Activated CD8-positive, alpha-beta memory T cell treated with anti-CD3 and anti-CD28 coated beads, Interleukin-2, amount 50 U/mL, for 24 hours (primary cell): ENCODE measurements around the gene RALGPS1.

Source experiments
- DNase-seq: peaks from one replicate; pipeline ENCODE4 v3.0.0-alpha.2; 2020; ENCODE audit errors: extremely low read depth

The RALGPS1 gene

DNA sequence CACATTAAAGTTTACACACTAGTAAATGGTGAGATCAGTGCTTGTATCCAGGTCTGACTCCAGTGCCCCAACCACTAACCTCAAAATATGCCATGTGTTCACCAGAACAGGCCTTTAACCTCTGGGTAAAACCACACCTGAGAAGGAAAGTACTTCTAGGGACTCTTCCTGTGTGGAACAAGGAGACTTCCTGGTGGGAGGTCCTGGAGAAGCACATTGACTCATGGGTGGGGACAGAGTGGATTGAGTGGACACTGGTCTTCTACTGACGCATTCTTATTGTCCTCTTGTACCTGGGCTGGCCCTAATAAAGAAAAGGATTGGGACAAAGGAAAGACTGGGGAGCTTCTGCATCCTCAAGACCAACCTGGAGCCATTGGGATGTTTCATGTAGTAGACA lies 164.4 kb downstream of the RALGPS1 start:
- no peak for DNase-seq

DNA sequence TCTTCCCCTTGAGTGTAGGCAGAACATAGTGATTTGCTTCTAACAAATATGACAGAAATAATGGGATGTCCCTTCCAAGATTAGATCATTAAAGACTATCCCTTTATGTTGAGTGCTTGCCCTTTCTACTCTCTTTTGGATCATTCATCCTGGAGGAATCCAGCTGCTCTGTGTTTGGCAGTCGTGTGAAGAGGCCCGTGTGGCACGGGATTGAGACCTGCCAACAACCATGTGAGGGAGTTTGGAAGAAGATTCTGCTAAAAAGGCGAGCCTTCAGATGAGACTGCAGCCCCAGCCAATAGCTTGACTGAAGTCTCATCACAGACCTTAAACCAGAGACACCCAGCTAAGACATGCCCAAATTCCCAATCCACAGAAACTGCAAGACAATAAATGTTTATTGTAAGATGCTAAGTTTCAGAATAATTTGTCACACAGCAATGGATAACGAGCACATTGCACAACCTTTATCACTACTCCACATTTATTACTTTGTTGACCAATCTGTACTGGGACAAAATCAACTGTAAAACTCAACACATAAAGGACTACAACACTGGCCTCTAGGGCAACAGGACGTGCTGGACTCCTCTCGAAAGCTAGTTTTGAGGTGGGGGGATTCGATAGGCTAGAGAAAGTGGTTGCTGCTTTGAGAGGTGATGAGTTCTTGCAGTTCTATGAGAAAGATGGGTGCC lies 165.0 kb downstream of the RALGPS1 start:
- no peak for DNase-seq

DNA sequence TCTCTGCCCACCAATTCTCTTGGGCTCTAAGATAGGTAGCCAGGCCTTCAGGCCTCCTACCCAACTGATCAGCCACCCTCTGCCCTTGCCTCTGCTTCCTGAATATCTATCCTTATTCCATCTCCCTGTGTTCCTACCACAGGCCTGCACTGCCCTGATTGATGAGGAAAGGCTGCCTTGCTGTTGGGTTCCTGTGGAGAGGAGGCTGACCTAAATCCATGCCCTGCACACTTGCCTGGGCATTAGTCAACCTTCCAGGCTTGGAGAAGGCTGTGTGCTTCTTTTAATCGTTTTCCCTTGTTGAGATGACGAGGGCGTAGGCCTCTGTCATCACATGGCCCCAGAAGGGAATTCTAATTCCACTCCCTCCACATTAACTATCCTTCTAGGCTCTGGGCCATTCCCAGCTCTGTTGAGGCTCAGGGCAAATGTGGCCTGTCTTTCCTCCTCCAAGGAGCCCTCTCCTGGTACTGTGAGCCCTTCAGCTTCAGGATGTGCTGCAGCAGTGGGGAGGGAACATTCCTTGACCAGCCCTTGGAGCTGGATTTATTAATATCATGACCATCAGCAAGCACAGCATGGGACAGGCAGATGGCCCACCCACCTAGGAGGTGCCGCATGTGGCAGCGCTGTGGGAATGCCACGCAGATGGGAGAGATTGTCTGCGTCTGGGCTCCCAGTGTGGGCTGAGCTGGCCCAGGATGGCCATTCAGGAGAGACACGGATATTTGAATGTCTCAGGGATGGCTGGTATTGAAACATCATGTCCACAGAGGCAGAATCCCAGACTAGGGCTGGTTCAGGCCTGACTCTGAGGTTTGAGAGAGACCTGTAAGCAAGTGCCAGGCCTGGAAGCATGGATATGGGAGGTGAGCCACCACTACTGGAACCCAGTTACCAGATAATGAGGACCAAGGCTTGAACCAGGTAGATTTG lies 166.9 kb downstream of the RALGPS1 start:
- DNase-seq: no peak

DNA sequence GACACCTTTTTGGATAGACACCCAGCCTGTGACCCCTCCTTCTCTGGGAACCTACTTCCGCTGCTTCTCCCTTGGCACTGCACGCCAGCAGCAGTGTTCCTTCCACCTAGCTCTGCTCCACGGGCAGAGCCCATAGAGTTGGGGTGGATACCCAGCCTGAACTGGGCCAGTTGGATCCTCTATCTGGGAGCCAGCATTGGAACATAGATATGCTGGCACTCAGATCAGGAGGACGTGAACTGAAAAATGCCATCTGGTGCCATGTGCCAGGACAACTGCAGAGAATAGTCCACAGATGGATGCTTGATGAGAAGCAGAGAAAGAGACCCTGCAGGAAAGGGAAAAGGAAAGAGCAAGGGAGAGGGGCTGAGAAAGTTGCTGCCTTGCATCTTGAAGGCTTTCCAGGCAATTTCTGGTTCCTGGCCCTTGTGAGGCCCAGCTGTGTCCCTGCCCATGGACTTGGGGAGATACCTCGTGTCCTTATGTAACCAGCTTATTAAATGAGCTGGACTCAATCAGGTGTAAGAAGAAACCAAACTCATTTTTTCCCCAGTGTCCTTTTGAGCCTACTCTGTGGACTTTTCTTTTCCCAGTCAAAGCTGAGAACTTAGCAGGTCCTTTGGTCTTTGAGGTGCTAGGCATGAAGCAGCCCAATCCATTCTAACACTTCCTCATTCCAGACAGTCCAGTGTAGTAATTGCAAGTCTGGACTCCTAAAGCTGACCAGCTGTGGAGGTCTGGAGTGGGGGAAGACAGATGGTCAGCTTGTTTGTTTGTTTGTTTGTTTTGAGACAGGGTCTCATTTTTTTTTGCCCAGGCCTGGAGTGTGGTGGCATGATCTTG lies 168.8 kb downstream of the RALGPS1 start:
- no peak for DNase-seq

DNA sequence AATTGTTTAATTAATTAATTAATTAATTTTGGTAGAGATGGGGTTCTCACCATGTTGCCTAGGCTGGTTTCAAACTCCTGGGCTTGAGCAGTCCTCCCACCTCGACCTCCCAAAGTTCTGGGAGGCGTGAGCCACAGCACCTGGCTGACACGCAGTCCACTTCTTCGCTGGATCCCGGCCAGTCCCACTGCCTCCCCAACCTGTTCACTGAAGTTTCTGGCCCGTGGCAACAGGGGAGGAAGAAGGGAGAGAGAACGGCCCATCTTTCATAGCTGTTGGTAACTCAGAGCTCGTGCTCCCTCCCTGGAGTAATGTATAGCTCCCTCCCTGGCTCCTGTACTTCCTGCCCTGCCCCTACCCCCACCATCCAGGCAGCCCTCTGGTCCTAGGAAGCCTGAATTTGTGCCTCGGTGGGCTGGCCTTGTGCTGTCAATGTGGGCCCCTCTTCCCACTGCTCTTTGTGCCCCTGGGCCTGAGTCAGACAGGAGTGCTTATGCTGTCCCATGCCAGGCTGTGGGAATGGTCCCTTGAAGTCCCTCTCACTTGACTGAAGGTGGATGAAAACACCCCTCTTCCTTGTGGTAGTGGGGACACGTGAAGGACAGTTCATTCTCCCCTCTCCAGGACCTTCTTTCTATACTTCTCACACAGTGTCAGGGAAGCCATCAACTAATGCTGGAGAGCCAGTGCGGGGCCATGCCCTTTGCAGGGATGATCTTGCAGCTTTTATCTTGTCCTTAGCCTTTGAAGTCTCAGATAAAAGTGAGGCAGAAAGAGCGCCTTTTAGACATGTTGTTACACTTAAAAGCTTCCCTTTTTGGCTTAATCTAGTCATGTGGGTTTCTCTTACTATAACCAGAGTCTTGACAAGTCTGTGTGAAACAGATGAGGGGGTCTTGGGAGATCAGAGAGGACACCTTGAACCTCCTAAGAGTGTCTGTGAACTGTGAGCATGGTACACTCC lies 169.8 kb downstream of the RALGPS1 start:
- DNase-seq: no peak

DNA sequence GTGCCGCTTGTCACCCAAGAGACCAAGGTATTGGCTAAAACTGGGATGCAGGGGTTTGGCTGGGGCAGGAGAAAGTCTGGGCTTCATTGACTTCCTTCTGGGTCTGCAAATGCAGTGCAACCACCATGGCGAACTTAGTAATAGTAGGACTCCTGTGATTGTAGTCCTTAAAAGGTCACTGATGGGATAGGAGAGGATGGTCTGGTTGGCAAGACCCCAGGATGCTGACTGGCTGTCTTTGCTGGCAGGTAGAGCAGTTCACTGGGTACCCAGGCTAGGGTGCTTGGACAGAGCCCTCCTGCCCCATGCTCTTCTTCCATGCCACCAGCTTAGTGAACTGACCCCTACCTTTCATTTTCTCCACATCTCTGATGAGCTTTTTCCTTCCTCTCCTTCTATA lies 170.6 kb downstream of the RALGPS1 start:
- no peak for DNase-seq

DNA sequence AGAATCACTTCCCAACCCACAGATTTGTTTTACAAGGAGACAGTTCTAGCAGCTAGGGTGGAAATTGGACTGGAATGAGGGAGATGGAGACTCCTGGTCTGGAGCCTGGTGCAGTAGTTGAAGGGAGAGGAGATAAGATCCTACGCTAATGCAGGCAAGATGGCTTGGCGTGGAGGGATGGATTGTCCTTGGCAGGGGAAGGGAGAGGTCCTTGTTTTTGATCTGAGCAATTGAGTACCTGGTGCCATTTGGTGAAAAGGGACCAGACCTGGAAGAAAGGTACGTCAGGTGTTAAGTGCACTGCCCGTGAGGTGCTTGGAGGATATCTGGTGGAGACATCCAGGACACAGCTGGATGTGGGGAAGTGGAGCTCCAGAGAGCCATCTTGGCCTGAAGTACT lies 172.2 kb downstream of the RALGPS1 start:
- no peak for DNase-seq

DNA sequence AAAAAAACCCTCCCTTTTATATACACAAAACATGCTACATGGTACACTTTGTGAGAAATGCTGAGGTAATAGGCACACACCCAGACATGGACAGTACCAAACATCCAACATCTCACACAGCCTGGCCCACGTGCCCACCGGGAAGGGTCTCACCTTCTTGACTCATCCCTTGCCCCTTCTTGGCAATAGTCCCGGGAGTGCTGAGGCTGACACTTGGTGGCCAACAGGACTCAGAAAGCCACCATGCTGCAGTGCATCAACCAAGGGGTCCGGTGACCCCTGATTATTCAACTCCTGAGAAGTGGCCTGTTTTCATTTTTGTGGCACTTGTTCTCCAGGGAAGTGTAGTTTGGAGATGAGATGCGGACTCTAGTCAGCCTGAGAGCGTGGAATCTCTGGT lies 172.8 kb downstream of the RALGPS1 start:
- no peak for DNase-seq

DNA sequence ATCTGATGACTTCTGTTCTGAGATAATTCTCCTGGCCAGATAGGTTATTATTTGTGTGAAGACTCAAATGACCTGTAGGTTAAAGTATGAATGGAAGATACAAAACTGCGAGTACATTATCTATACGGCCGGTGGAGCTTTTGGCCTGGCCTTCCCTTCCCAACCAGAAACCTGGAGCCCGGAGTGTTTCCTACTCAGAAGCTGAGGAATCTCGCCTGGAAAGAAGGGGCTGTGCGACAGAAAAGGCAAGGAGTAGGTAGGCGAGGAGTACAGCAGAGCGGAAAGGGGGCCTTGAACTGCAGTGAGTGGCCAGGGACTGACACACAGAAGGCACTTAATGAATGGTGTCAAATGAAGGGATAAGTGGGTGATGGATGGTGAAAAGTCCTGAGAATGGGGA lies 173.3 kb downstream of the RALGPS1 start:
- no peak for DNase-seq

DNA sequence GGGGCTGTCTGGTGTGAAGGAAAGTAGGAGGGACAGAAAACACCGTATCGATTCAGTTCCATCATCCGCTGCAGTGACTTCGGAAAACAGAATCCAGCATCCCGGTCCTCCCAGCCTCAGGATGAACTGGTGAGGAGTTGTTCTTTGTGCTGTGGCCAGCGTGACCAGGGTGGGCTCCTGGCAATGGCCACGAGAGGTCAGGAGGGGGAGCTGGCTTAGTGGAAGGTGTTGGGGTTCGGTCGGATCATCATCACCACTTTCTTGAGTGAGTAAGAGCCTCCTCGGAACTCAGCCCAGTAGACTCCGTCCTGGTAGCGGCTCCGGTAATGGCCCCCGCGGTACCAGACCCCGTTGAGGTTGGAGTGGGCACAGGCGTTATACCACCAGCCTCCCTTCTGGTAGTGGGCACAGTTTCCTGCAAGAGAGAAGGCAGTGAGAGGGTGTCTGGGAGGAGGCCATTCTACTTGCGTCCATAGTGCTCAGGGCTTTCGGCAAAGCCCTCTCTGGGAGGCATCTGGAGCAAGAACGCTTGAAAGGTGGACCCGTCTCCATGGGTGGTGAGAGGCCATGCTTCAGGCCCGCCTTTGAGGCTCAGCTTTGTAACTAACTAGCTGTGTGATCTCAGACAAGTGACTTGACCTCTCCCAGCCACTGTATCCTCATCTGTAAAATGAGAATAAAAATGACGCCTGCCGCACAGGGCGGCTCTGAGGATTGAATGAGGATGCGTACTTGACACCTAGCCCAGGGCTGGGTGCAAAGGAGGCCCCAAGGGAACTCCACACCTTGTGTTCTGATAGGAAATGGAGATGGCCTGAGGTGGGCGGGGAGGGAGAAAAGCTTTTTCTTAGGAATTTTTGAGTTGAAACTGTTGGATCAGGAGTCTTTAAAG lies 174.4 kb downstream of the RALGPS1 start:
- no peak for DNase-seq

DNA sequence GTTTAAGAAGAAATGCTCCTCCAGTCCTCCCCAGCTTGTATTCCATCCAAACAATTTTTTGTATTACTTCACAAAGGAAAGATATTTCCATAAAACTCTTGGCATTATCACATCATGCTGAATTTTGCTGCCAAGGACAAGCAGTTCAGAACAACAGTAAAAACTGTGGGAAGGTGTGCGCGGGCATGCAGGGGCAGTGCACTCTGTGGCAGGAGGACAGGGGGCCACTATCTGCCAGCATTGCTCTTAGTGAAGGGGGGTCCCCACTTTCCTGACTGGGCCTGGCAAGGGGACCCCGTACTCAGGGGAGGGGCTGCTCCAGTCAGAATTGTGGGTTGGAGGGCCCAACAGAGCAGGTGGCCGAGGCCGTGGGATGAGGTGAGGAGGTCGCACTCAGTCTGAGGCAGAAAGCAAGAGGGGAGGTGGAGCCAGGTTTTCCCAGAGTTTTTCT lies 175.1 kb downstream of the RALGPS1 start:
- DNase-seq: no peak

DNA sequence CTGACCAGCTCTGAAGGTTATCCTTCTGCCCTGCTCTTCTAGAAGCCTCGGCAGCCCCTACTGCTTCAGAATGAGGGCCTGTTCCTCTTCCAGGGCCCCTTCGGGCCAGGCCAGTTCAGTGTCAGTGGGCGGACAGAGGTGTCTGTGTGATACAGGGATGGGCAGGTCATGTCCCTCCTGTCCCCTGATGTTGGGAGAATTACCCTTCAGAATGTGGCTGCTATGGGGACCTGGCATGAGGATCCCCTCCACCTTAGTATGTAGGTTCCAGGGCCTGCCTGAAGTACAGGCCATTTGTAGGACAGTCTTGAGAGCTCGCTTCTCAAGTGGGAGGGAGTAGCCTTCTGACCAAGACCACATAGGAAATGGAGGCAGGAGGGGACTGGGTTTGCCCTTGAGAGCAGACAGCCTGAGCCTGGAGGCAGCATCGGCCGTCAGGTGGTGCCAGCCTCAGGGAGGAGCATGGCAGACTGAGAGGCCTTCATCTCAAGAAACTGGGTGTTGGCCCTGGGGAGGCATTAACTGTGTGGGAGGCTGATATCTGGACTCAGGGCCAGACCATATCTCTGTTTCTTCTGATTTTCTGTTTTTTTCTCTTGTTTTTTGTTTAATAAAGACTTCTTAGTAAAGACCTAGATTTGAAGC lies 175.9 kb downstream of the RALGPS1 start:
- DNase-seq: no peak

DNA sequence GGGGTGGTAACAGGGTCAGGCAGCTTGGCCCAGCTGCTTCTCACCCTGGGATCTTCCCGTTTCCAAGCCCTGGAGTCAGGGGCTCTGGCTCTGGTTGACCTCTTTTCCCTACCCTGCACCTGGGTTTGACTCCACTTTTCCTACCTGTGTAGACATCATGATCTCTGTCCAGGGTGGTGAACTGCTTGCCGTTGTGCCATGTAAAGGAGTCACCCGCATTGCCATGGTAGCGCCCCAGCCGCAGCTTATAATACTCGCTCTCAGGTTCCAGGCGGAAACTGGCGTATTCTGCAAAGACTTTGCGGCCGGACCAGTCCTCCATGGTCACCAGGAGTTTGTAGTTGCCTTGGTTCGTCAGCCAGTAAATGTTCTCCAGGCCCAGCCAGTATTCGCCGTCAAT lies 176.9 kb downstream of the RALGPS1 start:
- no peak for DNase-seq

DNA sequence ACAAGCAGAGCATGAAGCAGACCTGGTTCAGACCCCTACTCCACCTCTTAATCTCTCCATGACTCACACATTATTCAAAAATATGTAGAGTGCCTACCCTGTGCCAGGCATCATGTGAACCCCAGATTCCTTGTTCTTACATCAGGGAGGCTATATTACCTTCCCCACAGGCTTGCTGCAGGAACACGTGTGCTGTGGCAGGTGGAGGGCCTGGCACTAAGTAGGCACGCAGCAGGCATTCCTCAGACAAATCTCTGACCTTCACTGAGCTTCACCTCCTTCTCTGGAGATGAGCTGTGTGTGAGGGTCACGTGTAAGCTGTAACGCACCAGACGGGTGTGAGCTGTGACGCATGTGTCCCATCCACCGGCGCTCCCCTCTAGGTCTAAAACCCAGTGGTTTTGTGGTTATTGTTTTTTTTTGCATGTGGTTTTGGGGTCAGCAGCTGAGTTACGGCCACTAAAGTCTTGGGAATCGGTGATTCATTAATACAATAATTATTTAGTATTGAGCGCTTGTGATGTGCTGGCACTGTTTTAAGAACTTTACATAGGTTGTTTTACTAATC lies 177.5 kb downstream of the RALGPS1 start:
- no peak for DNase-seq

DNA sequence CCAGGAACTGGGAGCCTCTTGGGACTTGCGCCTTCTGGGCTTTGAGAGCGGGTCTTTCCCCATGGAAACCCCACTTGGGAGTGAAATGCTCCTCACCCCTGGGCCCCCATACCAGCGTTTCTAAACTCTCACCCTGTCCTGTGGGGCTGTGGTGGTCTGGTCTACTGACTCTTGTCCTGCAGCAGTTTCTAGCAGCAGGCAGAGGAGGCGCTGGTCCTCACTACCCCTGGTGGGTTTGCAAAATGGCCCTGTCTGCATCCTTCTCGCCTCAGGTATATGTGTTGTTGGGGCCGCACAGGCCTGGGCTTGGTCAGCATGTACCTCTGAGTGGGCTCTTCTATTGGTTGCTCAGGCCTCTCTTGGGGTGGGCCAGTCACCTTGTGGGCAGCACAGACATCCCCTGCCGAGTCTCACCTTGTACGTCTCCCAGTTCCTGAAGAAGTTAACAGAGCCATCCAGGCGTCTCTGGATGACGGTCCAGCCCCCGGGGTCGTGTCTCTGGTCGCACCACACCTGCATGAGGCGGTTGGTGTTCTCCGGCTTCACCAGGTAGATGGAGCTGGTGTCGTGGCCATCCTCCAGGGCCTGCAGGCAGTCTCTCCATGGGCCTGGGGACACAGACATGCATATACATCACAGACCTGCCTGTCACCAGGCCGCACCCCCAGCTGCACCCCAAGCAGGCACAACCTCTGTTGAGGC lies 178.9 kb downstream of the RALGPS1 start:
- DNase-seq: no peak

DNA sequence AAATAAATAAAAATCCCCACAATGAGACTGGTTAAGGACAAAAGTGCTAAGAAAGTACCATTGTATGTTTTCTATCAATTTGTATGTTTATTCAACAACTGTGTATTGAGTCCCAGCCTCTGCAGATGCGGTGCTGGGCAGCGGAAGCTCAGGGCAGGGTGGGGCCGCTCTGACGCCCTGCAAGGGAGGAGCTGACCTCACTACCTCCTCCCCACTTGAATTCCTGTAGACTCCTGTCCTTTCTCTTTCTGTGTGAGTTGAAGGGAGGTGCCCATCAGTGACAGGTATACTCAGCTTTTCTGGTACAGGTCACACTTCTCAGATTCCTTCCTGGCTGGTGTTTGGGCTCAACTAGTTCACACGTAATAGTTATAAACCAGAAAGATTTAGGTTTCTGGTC lies 180.8 kb downstream of the RALGPS1 start:
- no peak for DNase-seq

DNA sequence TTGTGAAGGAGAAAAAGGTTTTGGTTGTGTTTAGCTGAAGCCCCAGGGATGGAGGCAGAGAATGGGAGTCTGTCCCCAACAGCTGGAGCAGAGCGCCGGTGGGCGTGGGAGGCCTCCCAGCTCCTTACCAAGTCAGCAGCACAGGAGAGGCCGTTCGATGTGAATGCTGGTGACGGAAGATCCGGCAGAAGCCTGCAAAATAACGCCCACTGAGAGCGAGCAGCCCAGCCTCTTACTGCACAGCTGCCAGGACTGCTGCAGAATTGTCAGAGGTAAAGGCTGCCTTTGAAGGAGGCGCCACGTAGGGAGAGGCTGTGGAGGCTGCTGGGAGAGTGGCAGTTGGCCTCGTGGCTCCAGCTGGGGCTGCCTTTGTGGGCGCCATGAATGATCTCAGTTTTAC lies 181.6 kb downstream of the RALGPS1 start:
- no peak for DNase-seq

DNA sequence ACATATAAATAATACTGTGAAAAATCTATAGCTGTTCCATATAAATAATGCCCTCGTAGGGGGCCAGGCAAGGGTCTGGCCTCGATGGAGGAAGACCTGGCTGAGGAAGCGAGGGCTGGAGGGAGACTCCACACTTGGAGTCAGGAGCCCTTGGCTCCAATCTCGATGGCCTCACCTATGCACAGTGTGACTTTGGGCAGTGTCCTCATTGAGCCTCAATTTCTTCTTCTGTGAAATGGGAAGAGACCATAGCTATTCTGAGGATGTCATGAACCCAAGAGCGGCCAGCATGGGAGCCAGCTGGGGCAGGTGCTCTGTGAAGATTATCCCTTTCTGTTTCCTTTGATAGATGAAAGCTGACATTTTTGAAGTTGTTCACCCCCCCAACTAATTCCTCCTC lies 183.1 kb downstream of the RALGPS1 start:
- no peak for DNase-seq
